ENCODE data around the gene DBI.
"Not testable (repeated sequence)": the region's sequence is repeated elsewhere in the genome, so short reads cannot be mapped to it uniquely, and the experiment has no call there.

Gene DBI

GRCh38 chr2:119402645-119403560 is 36.1 kb downstream of the DBI start:
- no peak for DNase-seq

- not testable (repeated sequence) for DNase-seq
Measured at GRCh38 chr2:119403618-119404017, 36.8 kb downstream of the DBI start.

GRCh38 chr2:119405151-119405550 is 38.4 kb downstream of the DBI start:
- DNase-seq, result no peak

- DNase-seq, result peak; percentile 7
Measured at GRCh38 chr2:119407430-119408220, 40.8 kb downstream of the DBI start.

- DNase-seq, result no peak
Measured at GRCh38 chr2:119408221-119408619, 41.4 kb downstream of the DBI start.

GRCh38 chr2:119409506-119409905 is 42.7 kb downstream of the DBI start:
- DNase-seq, result no peak

GRCh38 chr2:119414894-119415293 is 48.1 kb downstream of the DBI start:
- no peak for DNase-seq

GRCh38 chr2:119415630-119416029 is 48.9 kb downstream of the DBI start:
- no peak for DNase-seq

- DNase-seq, result no peak
Measured at GRCh38 chr2:119416299-119416923, 49.6 kb downstream of the DBI start.

GRCh38 chr2:119417908-119418307 is 51.1 kb downstream of the DBI start:
- DNase-seq, result no peak

- DNase-seq, result no peak
Measured at GRCh38 chr2:119419065-119419464, 52.3 kb downstream of the DBI start.

GRCh38 chr2:119419803-119420508 is 53.2 kb downstream of the DBI start:
- no peak for DNase-seq

- no peak for DNase-seq
Measured at GRCh38 chr2:119421304-119421703, 54.5 kb downstream of the DBI start.

GRCh38 chr2:119421741-119422140 is 55.0 kb downstream of the DBI start:
- DNase-seq, result no peak

Measured in NCI-H510A (cell line).